ENCODE data around the gene CACNA1H. TPM values are rescaled to one million over a fixed set of nuclear protein-coding genes. Genes with fewer than 3 reads are reported as not detected.

CACNA1H gene
- total and polyA plus RNA-seq, 9 of the 15 experiments (the other 6 are each of a cell fraction or from before 2014, with no cell fraction given) = 0.10 to 0.18 TPM; not detected in 7

GRCh38 chr16:1137604-1138003, 15.3 kb upstream of the CACNA1H start (continued):
- TF ChIP-seq MAX (CRISPR knock-in tag; IDR thresholded peaks at IDR 0.05) (peak; percentile 91), ZEB2 (IDR thresholded peaks at IDR 0.05) (0 out of 2 replicates have a peak, but pooled peaks have one; percentile 45), E2F8 (IDR thresholded peaks at IDR 0.05; ENCODE audit: low read depth, partially characterized antibody) (no peak), ZNF174 (CRISPR knock-in tag; IDR thresholded peaks at IDR 0.05) (no peak), ZNF408 (CRISPR knock-in tag; IDR thresholded peaks at IDR 0.05; ENCODE audit: low read depth) (no peak), TEAD2 (tag; IDR thresholded peaks at IDR 0.05) (no peak), NONO (IDR thresholded peaks at IDR 0.05; ENCODE audit: low read depth in 2 of 2, low read length in 1 of 2) (no peak), ZSCAN32 (CRISPR knock-in tag; IDR thresholded peaks at IDR 0.05) (no peak), SPI1 (IDR thresholded peaks at IDR 0.05; ENCODE audit: borderline replicate concordance, low read depth, low read length) (0 out of 2 replicates have a peak, but pooled peaks have one; percentile 13), PREB (CRISPR knock-in tag; IDR thresholded peaks at IDR 0.05) (no peak), ELF2 (CRISPR knock-in tag; IDR thresholded peaks at IDR 0.05) (no peak), ATF3 (IDR thresholded peaks at IDR 0.05) (peak; percentile 47; the same call in 1 of the 2 replicates), ATF3 (CRISPR knock-in tag; conservative IDR thresholded peaks at IDR 0.05) (no peak), FOXK2 (conservative IDR thresholded peaks at IDR 0.05 in 1 of 2, IDR thresholded peaks at IDR 0.05 in 1 of 2; ENCODE audit: low read depth in 2 of 2) (0 out of 4 replicates have a peak, but pooled peaks of 1 of the 2 experiments have one; percentile 60), GTF3C2 (IDR thresholded peaks at IDR 0.05; ENCODE audit: borderline replicate concordance, extremely low read depth, insufficient read length) (no peak), MEIS2 (IDR thresholded peaks at IDR 0.05; ENCODE audit: partially characterized antibody) (peak; percentile 67)

Data from K562 (cell line).